ENCODE results near the gene TIMELESS.

DNA sequence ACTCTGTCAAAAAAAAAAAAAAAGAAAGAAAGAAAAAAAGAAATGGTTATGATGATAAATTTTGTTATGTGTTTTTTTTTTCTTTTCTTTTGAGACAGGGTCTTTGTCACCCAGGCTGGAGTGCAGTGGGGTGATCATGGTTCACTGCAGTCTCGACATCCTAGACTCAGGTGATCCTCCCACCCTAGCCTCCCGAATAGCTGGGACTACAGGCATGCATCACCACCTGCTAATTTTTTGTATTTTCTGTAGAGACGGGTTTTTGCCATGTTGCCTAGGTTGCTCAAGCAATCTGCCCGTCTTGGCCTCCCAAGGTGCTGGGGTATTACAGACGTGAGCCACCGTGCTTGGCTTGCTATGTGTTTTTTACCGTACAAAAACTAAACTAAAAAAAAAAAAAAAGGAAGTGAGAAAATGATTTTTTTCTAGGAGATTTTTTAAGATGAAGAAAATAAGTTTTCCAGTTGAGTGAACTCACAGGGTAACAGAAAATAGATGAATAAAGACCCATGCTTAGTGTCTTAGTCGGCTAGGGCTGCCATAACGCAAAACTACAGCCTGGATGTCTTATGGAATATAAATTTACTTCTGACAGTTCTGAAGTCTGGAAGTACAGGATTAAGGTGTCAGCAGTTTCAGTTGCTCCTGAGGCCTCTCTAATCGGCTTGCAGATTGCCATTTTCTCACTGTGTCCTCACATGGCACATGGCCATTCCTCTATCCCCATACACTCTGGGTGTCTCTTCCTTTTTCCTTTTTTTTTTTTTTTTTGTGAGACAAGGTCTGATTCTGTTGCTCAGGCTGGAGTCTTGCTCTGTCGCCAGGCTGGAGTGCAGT lies 73.4 kb downstream of the TIMELESS start:
- TF ChIP-seq CTCF (IDR thresholded peaks at IDR 0.05; ENCODE audit: borderline replicate concordance, extremely low read depth, low read length, poor library complexity, severe bottlenecking) (no peak), EZH2 (IDR thresholded peaks at IDR 0.05; ENCODE audit: borderline replicate concordance, low read depth, low read length, severe bottlenecking) (no peak)
